Stimulated activated naive CD4-positive, alpha-beta T cell (primary cell): Measurements from ENCODE around the gene RINL.
"Not testable (repeated sequence)": the region's sequence is repeated elsewhere in the genome, so short reads cannot be mapped to it uniquely, and the experiment has no call there.

Source experiments
- DNase-seq, 6 experiments: peaks; one replicate each; lab custom pipeline; 2025; lab: John Stamatoyannopoulos, UW

RINL gene

DNA sequence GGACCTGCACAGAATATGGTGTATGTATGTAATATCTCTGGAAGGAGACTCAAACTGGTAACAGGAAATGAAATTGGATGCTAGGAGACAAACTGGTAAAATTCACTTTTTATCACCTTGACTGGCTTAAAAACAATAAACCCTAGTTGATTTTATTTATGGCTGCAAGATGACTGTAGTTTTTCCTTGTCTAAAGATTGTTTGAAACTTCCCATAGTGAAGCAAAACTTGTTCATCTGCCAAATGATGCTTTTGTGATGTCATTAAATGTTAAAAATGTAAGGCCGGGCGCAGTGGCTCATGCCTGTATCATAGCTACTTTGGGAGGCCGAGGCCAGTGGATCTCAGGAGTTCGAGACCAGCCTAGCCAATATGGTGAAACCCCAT, 44.0 kb downstream of the RINL start:
- DNase-seq = no peak

DNA sequence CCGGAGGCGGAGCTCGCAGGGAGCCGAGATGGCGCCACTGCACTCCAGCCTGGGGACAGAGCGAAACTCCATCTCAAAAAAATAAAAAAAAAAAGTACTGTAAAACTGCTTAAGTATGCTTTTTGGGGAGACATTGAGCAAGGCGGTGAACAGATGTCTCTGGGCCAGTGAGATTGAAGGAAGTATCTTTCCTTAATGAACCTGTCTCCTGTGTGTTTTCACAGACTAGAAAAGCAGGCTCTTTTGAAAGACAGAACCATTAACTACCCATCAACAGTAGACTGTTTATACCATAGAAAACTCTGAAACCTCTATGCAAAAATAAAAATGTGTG, 45.0 kb downstream of the RINL start:
- no peak for DNase-seq

DNA sequence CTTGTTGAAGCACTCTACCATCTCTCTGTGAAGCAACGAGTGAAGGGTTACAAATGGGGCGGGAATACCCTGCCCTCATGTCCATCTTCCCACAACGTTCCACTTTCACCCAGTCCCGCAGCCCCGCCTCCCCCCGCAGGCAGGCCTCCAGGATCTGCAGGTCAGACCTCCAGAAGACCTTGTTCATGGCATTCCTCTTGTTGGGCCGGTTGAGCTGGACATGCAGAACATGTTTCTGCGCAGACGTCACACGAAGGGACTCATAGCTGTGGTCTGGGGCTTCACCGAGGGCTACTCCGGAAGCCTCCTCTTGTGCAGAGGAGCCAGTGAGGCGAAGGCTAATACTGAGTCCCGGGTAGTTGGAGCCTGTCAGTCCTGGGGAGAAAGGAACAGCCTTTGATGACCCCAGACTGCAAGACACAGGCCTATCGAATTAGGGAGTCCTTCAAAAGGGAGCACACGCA, 46.9 kb downstream of the RINL start:
- peak in 1 of 6 experiments; percentile 37 for DNase-seq

DNA sequence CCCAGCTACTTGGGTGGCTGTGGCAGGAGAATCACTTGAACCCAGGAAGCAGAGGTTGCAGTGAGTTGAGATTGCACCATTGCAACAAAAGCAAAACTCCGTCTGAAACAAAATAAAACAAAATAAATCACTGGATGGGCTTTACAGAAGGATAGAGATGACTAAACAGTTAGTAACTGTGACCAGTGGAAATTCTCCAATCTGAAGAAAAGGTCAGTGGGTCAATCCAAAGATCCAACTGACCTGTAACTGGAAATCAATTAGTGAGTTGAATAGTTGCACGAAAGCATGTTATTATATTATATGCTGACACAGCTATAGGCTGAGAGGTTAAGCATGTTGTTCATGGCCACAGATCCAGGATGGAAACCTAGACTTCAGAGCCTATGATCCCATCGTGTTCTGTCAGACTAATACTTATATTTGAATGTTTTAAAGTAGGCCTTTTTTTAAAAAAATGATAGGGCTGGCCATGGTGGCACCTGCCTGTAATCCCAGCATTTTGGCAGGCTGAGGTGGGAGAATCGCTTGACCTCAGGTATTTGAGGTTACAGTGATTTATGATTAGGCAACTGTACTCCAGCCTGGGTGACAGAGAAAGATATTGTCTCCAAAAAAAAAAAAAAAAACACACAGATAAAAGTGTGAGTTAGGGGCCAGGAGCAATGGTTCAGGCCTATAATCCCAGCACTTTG, 47.9 kb downstream of the RINL start:
- no peak for DNase-seq

DNA sequence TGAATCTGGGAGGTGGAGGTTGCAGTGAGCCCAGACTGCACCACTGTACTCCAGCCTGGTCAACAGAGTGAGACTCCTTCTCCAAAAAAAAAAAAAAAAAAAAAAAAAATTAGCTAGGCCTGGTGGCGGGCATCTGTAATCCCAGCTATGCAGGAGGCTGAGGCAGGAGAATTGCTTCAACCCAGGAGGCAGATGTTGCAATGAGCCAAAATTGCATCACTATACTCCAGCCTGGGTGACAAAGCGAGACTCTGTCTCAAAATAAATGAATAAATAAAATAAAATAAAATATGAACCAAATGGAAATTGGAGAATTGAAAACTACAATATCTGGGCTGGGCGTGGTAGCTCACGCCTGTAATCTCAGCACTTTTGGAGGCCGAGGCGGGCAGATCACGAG, 48.9 kb downstream of the RINL start:
- DNase-seq = not testable (repeated sequence)

DNA sequence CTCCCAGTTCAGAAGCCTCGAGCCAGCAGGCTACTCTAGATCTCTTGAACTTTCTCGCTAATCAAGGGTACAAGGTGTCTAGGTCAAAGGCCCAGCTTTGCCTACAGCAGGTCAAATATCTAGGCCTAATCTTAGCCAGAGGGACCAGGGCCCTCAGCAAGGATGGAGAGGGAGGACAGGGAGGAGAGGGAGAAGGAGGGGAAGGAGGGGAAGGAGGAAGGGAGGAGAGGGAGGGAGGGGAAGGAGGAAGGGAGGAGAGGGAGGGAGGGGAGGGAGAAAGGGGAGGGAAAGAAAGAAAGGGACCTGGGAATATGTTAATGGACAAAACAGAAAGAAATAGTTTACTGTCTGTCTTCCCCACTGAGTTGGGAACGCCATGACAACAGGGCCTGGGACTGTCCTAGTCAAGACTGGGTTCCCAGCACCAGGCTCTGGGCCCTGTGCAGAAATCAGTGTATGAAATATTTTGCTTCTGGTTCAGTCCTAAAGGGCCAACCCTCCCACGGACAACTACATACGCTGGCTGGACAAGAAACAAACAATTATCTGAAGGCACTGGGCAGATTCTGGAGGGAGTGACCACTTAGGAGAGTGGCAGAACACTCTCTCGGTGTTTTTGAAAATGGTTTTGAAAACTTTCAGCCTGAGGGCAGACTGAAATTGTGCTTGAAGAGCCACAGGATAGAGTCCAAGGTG, 51.1 kb downstream of the RINL start:
- DNase-seq = no peak

DNA sequence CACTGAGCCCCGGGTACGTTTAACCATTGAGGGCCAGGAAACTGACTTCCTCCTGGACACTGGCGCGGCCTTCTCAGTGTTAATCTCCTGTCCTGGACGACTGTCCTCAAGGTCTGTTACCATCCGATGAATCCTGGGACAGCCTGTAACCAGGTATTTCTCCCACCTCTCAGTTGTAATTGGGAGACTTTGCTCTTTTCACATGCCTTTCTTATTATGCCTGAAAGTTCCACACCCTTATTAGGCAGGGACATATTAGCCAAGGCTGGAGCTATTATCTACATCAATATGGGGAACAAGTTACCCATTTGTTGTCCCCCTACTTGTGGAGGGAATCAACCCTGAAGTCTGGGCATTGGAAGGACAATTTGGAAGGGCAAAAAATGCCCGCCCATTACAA, 52.1 kb downstream of the RINL start:
- DNase-seq = not testable (repeated sequence)

DNA sequence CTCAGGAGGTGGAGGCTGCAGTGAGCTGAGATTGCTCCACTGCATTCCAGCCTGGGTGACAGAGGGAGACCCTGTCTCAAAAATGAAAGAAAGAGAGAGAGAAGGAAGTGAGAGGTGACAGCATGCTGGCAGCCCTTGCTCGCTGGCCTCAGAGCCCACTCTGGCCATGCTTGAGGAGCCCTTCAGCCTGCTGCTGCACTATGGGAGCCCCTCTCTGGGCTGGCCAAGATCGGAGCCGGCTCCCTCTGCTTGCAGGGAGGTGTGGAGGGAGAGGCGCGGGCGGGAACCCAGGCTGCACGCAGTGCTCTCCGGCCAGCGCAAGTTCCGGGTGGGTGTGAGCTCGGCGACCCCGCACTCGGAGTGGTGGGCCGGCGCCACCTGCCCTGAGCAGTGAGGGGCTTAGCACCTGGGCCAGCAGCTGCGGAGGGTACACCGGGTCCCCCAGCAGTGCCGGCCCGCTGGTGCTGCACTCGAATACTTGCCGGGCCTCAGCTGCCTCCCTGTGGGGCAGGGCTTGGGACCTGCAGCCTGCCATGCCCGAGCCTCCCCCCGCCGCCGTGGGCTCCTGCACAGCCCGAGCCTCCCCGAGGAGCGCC, 56.7 kb downstream of the RINL start:
- not testable (repeated sequence) for DNase-seq

DNA sequence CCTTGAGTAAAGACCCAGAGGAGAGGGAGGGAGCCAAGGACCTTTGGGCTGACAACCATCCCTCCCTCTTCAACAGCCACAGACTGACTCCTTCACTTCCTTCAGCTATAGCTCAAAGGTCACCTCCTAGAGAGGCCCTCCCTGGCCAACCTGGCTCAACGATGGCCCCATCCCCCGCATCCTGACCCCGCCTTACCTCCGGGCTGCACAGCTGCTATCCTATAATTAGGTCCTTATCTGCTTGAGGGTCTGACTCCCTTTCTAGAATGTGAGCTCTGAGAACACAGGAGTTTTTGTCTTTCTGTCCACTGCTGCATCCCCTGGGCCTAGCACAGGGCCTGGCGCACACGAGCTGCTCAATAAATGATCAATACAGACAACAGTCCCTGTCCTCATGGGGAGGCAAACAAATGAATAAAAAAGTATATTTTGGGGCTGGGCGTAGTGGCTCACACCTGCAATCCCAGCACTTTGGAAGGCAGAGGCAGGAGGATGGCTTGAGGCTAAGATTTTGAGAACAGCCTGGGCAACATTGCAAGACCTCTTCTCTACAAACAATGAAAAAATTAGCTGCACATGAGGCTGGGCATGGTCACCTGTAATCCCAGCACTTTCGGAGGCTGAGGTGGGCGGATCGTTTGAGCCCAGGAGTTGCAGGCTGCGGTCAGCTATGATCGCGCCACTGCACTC, 58.7 kb downstream of the RINL start:
- no peak for DNase-seq
